Non-pigmented ciliary epithelial cell (primary cell): ENCODE results near the gene TSPAN14.
"Not testable (repeated sequence)": the region's sequence is repeated elsewhere in the genome, so short reads cannot be mapped to it uniquely, and the experiment has no call there.

Source experiments
- DNase-seq: peaks from one replicate; pipeline ENCODE4 v3.0.0-alpha.2; 2010; ENCODE audit warnings: low read depth

TSPAN14 gene

DNA sequence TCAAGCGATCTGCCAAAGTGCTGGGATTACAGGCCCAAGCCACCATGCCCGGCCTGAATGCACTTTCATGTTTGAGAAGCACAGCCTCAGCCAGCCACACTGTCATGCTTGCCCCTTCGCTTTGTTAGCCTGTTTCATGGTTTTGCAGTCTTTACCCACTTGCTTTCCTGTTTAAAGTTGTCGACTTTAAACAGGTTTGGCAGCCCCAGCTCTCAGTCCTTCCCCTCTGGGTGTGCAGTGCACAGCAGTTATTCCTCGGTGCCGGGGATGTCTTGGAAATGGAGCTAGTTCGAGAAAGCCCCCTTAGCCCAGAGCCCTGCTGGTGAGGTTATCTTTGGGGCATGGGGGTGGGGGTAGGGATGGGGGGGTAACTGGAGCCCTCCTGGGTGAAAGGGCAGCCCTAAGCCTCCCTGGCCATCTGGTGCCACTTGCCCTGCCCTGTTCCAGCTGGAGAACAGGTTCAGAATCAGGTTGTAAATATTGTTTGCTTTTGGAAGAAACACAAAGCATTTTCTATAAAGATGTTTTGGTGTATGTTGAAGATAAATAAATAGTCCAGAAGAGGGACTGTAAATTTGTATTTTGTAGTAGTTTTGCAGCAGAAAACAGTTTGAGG is 14.8 kb downstream of the TSPAN14 start:
- no peak for DNase-seq

DNA sequence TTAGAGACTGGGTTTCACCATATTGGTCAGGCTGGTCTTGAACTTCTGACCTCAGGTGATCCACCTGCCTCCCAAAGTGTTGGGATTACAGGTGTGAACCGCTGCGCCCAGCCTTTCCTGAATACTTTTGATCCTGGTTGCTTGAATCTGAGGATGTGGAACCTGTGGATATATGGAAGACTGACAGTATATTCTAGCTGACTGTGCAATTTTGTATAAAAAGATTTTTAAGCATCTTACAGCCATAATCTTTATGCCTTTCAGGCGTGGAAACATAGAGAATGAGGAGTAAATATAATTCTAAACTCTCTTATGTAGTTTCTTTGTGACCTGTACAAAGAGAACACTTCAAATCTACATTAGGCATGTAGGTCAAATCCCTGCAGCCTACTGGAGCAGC is 16.2 kb downstream of the TSPAN14 start:
- DNase-seq, result no peak

DNA sequence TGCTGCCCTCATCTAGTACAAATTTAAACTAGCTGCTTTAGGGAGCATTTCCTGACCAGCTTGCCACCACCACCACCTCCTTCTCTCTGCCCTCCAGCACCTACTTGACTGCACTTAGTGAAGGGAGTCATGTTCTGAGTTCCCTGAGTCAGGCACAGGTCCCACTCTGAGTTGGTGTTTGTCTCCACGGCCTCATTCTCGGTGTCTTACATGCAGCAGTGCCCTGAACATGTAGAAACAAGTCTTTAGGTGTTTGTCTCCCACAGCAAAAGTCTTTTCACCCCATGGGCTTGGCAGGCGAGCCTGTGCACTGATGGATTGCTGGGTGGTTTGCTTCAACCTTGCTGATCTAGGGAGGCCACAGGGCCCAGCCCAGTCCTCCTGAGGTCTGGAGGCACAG is 16.9 kb downstream of the TSPAN14 start:
- no peak for DNase-seq

DNA sequence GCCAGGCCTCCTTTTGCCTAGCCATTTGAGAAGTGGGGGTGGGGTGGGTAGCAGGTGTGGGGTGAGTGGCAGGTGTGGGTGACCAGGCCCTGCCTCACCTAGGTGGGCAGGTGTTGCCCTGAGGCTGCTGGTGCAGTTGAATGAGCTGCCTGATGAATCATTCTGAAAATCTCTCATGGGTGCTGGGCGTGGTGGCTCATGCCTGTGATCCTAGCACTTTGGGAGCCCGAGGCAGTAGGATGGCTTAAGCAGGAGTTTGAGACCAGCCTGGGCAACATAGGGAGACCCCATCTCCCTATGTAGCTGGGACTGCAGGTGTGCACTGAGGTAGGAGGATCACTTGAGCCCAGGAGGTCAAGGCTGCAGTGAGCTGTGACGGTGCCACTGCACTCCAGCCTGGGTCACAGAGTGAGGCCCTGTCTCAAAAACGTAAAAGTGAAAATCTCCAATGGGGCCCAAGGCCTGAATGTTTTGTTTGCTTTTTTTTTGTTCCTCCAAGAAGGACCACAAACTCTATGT is 17.7 kb downstream of the TSPAN14 start:
- no peak for DNase-seq

DNA sequence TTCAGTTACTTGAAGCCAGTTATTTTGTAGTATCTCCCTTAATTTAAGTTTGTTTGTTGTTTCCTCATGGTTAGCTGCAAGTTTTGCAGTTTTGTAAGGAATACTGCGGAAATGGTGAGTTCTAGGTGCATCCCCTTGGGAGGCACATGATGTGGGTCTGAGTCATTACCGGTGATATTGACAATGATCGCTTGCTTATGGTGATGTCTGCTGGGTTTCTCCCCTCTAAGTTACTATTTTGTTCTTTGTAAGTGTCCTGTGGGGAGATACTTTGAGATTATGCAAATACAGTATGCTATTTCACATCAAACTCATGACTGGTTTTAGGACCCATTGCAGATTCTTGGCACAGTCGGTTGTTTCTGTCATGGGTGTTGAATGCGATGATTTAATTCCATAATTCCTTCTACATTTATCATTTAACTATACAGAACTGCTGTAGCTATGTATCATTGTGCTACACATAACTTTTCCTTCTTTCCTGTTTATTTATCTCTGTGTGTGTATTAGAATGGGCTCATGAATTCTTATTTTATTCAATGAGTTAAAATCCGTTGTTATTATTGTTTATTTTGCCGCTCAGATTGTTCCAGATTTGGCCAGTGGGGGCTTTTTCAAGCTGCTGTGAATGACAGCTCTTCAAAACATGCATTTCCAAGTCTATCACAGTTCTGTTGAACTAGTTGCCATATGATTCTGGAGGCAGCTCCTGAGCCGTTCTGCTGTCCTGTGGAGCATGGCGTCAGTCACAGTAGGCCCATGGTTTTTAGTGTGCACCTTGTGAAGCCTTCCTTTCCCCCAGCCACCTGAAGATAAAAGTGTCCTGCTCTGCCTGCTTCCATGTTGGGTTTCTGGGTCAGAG is 18.4 kb downstream of the TSPAN14 start:
- peak; percentile 62 for DNase-seq

DNA sequence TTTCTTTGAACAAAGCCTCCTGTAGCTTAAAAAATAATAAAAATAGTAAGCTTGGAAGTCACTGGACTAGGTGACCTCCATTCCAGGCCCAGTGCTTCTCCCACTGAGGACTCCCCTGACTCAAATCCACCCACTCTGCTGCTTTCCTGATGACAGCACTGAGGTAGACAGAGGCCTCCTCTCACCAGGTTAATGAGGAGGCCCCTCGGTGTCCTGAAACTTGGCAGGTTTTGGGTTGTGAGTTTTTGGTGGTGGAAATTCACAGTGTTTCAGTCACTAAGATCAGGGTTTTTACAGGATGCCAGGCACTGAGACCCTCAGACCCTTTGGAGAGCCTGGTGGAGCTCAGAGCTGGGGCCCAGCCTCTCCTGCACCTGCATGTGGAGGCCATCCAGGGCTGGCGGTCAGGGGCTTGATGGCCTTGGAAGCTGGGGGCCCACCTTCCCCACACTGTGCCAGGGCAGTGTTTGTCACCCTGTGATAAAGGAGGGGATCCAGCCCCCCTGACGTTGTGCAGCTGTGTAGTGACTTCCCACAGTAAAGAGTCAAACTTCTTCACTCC is 19.1 kb downstream of the TSPAN14 start:
- no peak for DNase-seq

DNA sequence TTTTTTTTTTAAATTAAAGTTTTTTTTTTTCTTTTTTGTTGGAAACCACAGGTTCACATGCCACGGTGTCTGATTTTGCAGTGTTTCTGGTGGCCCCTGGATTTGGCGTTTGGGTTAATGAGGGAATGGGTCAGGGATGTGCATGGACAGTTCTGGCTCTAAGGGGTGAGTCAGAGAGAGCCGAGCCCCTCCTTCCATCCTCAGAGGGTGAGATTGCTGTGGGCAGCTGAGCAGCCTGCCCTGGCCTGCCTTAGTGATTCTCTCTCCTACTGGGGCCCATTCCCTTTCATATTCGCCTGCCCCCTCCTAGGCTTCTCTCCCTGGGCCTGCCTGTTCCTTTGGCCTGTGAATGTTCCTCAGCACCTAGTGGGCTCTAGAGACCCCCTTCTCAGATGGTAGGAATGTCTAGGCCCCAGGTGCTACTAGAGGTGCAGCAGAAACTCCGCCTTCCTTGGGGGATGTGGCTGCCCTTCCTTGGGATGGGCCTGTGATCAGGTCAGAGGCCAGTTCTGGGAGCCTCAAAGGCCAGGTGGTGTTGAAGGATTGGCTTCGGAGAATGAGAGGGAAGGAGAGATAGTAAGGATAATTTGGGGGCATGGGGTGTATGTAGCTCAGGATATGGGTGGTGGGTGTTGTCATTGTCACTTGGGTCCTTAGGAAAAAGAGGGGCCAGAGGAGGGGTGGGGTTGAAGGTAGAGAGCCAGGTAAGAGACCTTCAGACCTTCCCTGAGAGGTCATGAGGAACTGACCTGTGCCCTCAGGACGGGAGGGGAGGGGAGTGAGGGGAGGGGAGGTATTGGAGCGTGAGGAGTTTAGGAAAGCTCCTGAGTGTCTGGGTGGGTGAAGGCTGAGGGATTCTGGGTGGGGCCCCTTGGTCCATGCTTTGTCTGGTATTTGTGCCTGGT is 19.8 kb downstream of the TSPAN14 start:
- DNase-seq, result no peak

DNA sequence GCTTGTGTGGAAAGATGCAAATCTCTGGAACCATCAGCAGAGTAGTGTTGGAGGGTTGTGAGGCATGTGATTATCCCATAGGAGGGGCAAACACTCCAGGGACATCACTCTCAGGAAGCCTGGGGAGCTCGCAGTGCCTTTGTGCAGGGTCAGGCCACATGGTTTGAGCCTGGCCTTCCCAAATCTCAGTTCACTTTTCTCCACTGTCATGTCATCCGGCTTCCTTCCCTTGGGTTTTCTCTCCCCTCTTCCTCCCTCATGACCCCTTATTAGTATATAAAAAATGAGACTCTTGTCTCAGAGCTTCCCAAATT is 20.4 kb downstream of the TSPAN14 start:
- DNase-seq, result no peak

DNA sequence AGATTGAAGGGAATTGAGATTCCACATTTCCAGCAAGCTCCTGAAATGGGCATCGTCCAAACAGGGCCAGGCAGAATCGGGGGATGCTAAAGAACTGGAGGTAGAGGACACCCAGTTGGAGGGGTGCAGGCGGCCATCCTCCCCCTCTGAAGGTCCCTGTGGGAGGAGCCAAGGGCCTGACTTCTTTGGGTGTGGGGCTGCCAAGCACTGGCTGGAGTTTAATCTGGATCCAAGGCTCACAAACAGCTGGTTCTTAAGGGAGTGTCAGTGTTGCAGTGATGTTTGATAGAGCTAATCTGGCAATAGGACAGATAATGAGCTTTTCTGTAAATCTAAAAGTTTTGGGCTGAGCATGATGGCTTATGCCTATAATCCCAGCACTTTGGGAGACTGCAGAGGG is 20.8 kb downstream of the TSPAN14 start:
- no peak for DNase-seq

DNA sequence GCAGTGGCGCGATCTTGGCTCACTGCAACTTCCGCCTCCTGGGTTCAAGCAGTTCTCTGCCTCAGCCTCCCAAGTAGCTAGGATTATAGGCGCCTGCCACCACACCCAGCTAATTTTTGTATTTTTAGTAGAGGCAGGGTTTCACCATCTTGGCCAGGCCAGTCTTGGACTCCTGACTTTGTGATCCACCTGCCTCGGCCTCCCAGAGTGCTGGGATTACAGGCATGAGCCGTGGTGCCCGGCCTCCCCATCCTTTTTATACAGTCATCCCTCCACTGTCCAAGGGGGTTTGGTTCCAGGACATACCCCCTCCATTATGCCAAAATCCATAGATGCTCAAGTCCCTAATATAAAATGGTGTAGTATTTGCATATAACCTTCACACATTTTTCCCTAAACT is 21.5 kb downstream of the TSPAN14 start:
- DNase-seq, result not testable (repeated sequence)

DNA sequence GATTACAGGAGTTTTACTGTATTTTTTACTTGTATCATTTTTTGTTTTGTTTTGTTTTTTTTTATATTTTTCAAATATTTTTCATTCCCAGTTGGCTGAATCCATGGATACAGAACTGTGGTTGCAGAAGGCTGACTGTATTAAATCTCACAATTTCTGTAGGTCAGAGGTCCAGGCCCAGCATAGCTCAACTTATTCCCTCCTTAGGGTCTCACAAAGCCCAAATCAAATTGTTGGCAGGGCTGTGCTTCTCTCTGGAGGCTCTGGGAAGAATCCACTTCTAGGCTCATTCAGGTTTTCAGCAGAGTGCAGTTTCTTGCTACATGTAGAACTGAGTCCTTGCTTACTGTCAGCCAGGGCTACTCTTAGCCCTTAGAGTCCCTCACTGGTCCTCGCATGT is 22.6 kb downstream of the TSPAN14 start:
- no peak for DNase-seq

DNA sequence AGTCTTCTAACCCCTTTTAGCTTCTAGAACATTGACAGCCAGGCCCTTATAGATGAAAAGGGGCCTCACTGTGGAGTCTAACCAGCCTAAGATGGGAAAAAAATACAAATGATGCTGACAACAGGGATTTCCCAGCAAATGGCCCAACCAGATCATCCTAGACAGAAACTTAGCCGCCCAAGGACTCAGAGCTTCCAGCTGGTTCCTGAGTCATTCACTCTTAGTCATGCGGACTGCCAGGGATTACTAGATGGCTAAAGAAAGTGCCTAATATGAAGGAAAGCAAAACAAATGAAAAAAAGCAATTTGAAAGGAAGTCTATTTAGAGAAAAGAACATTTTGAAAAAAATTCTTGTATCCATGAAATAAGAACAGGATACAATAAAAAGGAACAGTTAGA is 23.7 kb downstream of the TSPAN14 start:
- peak; percentile 89 for DNase-seq

DNA sequence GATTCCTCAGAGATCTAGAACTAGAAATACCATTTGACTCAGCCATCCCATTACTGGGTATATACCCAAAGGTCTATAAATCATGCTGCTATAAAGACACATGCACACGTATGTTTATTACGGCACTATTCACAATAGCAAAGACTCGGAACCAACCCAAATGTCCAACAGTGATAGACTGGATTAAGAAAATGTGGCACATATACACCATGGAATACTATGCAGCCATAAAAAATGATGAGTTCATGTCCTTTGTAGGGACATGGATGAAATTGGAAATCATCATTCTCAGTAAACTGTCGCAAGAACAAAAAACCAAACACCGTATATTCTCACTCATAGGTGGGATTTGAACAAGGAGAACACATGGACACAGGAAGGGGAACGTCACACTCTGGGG is 26.3 kb downstream of the TSPAN14 start:
- not testable (repeated sequence) for DNase-seq

DNA sequence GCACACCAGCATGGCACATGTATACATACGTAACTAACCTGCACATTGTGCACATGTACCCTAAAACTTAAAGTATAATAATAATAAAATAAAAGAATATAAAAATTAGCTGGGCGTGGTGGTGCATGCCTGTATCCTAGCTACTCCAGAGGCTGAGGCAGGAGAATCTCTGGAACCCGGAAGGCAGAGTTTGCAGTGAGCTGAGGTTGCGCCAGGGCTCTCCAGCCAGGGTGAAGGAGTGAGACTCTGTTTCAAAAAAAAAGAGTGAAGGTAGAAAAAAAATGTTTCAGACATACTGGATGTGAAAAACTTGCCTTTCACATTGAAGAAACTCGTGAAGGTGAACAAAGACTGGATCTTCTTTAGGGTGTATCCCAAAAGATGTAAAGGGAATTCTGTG is 26.7 kb downstream of the TSPAN14 start:
- DNase-seq, result no peak

DNA sequence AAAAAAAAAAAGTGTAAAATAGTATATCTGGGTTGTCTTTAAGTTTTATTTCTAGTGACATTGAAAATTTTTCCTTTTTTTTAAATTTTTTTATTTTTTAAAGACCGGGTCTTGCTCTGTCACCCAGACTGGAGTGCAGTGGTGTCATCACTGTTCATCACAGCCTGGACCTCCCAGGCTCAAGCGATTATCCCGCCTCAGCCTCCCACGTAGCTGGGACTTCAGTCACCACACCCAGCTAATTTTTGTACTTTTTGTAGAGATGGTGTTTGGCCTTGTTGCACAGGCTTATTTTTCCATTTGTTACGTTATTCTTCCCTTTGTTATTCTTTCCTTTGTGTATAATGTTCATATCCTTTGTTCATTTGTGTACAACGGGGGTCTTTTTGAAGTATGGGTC is 30.1 kb downstream of the TSPAN14 start:
- DNase-seq, result no peak

DNA sequence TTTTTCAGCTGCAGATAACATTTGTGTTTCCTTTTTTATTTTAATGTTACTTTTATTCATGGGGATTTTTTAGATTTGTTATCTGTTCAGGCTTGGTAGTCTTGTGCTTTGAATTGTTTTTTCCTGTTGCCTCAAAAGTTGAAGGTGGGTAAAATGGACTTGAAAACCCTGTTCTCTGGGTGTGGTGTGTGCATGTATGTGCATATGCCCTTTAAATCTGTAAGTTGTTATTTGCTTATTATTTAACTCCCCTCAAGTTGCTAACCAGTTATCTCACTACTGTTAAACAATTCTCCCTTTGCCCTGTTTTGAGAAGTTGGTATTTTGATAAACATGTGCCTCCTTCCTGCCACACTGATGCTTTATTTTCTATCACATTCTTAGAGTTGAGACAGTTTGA is 30.6 kb downstream of the TSPAN14 start:
- no peak for DNase-seq

DNA sequence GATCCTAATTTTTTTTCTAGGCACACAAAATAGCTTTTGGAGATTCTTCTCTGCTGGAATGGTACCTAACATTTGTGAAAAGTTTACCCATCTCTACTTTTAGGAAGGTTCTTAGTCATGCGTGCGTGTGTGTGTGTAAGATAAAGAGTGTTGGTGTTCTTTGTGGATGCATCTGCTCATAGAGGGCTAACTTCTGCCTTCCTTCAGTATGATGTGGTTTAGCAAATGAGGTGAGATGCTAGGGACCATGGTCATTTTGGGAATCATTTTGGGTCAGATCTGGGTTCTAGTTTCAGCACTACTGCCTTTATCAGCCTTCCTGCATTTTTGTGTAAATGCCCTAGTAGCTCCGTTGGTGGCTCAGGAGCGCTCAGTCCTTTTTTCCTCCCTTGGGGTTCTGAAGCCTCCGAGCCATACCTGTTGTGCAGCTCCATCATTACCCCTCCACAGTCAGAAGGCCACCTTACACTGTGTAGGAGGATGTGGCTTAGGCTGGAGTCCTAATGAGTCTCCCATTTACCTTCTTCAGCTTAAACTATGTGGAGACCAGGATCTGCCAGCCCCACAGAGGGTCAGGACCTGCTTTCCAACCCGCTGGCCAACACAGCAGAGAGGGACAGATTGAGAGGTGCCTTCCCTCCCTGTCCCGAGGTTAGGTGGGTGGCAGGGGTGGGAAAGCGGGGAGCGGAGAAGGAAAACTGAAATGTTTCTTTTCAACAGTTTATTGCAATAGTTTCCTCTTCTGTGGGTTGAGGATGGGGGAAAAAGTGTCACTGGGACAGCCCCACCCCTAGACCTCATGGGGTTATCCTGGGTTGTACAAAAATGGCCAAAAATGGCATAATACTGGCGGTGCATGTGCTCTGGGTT is 31.2 kb downstream of the TSPAN14 start:
- no peak for DNase-seq

DNA sequence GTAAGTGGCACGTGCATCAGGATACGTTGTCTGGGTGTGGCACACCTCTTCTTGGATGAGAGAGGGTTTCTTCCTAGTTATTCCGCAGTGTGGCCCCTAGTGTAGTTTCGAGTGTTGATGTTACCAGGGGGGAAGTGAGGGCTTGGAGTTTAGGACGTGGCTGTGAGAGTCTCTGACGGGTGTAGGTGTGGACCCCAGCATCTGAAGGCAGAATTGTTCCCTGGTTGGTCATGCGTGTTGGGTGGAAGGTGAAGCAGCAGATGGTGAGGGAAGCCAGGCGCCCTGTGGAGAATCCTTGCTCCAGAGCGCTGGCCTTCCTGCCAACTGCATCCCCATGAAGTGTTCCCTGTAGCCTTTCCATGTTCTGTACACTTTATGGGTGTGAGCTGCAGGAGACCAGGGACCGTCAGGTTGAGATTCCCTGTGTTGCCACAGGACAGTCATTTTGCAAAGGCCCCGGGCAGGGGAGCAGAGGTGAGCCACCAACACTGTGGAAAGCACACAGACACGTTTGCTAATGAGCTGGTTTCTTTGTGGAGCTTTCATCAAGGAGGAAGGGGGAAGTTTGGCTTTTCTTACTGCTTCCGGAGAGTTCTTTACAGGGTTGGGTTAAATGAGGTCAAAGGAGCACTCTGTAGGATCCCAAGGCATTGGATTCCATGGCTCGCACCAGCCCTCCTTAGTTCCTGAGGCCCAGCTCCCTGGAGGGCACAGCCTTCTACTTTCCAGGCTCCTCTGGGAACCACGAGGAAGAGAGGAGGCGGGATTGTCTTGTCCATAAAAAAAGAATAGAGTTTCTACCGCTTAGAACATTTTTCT is 32.0 kb downstream of the TSPAN14 start:
- no peak for DNase-seq

DNA sequence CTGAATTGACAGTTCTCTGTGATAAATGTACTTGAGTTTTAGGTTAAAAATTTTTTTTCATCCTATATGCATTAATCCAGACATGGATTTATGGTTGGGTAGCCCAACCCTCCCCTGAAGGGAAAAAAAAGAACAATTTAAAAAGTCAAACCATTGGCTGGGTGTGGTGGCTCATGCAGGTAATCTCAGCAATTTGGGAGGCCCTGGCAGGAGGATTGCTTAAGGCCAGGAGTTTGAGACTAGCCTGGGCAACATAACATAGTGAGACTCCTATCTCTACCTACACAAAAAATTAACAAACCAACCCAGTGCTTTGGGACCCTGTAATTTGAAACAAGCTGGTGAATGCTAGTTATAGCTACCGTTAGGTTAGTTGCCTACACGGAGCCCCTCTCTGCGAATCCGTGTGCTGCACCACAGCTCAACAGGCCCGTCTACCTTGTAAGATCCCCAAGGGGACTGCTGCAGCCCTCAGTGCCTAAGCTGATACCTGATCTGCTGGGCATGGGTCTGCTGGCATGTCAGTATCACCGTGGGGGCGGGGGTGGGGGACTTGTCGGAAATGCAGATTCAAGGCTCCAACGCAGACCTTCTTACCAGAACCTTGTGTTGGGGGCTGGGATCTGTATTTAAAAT is 32.8 kb downstream of the TSPAN14 start:
- no peak for DNase-seq

DNA sequence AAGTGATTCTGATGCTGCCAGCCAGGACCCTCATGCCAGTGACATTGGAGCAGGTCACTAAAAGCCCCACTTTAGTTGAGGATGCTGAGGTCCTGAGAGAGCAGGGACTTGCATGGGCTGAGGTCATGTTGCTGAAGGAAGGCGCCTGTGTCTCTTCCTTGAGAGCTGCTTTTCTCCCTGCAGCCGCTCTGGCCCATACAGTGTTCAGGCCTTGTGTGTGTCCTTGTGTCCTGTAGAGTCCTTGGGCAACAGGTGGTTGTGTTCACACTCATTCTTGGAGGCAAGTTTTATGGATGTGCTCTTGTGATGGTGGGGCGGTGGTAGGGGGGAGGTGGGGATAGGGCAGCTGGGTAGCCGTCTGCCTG is 33.3 kb downstream of the TSPAN14 start:
- no peak for DNase-seq
